RWPE2 (cell line): ENCODE data around the gene BRICD5.
A peak's percentile ranks its signal among the peaks of the same experiment; 100 is the strongest.

Experiments
- ATAC-seq: fragments of 200-7000 bp; cut with Tn5 transposase; 3 replicates; pipeline ENCODE4 v1.9.1; 2021; ENCODE audit warnings: low read depth
- DNase-seq: peaks from one replicate; pipeline ENCODE4 v3.0.0-alpha.2; 2020; ENCODE audit warnings: low spot score
- H3K27ac ChIP-seq: fragments of 450-650 bp; 2 replicates; pipeline ENCODE4 v1.5.1; 2017; ENCODE audit warnings: mild to moderate bottlenecking; ENCODE audit not compliant: poor library complexity, severe bottlenecking
- H3K27me3 ChIP-seq: fragments of 250-450 bp; sonication (Bioruptor Pico); 2 replicates; pipeline ENCODE4 v1.5.1; 2021; ENCODE audit warnings: mild to moderate bottlenecking, moderate library complexity; ENCODE audit not compliant: insufficient read depth, poor library complexity, severe bottlenecking
- H3K36me3 ChIP-seq: fragments of 250-450 bp; sonication (Bioruptor Pico); 2 replicates; pipeline ENCODE4 v1.5.1; 2020; ENCODE audit warnings: low read depth, mild to moderate bottlenecking, moderate library complexity
- H3K4me1 ChIP-seq: fragments of 250-450 bp; sonication (Bioruptor Pico); 2 replicates; pipeline ENCODE4 v1.5.1; 2021; ENCODE audit warnings: mild to moderate bottlenecking, moderate library complexity; ENCODE audit not compliant: insufficient read depth, poor library complexity, severe bottlenecking
- H3K4me3 ChIP-seq: fragments of 250-450 bp; sonication (Bioruptor Pico); 2 replicates; pipeline ENCODE4 v1.5.1; 2021; ENCODE audit warnings: mild to moderate bottlenecking, moderate library complexity; ENCODE audit not compliant: severe bottlenecking
- H3K9me3 ChIP-seq: fragments of 250-450 bp; sonication (Bioruptor Pico); 2 replicates; pipeline ENCODE4 v1.5.1; 2021; ENCODE audit warnings: mild to moderate bottlenecking, moderate library complexity; ENCODE audit not compliant: severe bottlenecking
- CTCF ChIP-seq: fragments of 450-650 bp; IDR thresholded peaks from one replicate; pipeline ENCODE4 v1.5.1; 2017; ENCODE audit warnings: mild to moderate bottlenecking, moderate library complexity; ENCODE audit not compliant: poor library complexity, severe bottlenecking

The BRICD5 gene

GRCh38 chr16:2237493-2238149 is 27.0 kb upstream of the BRICD5 start:
- no peak for TF ChIP-seq CTCF
- Histone ChIP-seq H3K27me3 (peaks cover 21% of the 10 kb centered on the region), H3K4me3 (no peak overlapping the region), H3K27ac (no peak overlapping the region), H3K36me3 (peaks cover 19% of the 10 kb centered on the region), H3K4me1 (no peaks in the 10 kb centered on the region), H3K9me3 (no peaks in the 10 kb centered on the region)
- ATAC-seq (no peak), DNase-seq (peak; percentile 66)

GRCh38 chr16:2237102-2237482 is 26.4 kb upstream of the BRICD5 start:
- no peak for ATAC-seq
- Histone ChIP-seq H3K4me3 (no peak overlapping the region), H3K36me3 (peaks cover 13% of the 10 kb centered on the region)

GRCh38 chr16:2236337-2237101 is 25.9 kb upstream of the BRICD5 start, which contains the start of gene DNASE1L2:
DNASE1L2 (plus strand) TSS chr16:2236444; CDS start chr16:2236817, 373 bp downstream.
- H3K4me3 ChIP-seq, result no peak within 1 kb of the TSS

More at GRCh38 chr16:2237102-2237482, 26.4 kb upstream of the BRICD5 start:
- H3K27ac ChIP-seq, result no peak overlapping the region
- H3K4me1 ChIP-seq, result no peaks in the 10 kb centered on the region
- peaks cover 21% of the 10 kb centered on the region for H3K27me3 ChIP-seq
- H3K9me3 ChIP-seq, result no peaks in the 10 kb centered on the region
- no peak for DNase-seq
- TF ChIP-seq CTCF, result no peak

GRCh38 chr16:2235695-2236336 is 25.2 kb upstream of the BRICD5 start:
- peaks cover 12% of the 10 kb centered on the region for H3K36me3 ChIP-seq
- ATAC-seq, result no peak
- H3K27ac ChIP-seq, result no peak overlapping the region
- H3K9me3 ChIP-seq, result no peaks in the 10 kb centered on the region
- no peaks in the 10 kb centered on the region for H3K4me1 ChIP-seq
- no peak for TF ChIP-seq CTCF
- peaks cover 21% of the 10 kb centered on the region for H3K27me3 ChIP-seq
- H3K4me3 ChIP-seq, result no peak overlapping the region
- DNase-seq, result no peak

More at GRCh38 chr16:2236337-2237101, 25.9 kb upstream of the BRICD5 start, which contains the start of gene DNASE1L2:
- DNase-seq, result no peak
- peaks cover 12% of the 10 kb centered on the region for H3K36me3 ChIP-seq
- peaks cover 21% of the 10 kb centered on the region for H3K27me3 ChIP-seq
- no peaks in the 10 kb centered on the region for H3K9me3 ChIP-seq
- no peak for TF ChIP-seq CTCF
- peak; percentile 70 for ATAC-seq
- H3K27ac ChIP-seq, result no peak within 1 kb of the TSS
- no peaks in the 10 kb centered on the region for H3K4me1 ChIP-seq
